ENCODE data around the gene SP2.

Gene SP2

GRCh38 chr17:47889734-47890529, 6.1 kb upstream of the SP2 start:
- peak; percentile 83 to 84 for DNase-seq (ENCODE audit: low read depth in 2 of 2)

- DNase-seq (ENCODE audit: low read depth in 2 of 2), result no peak
Observed at GRCh38 chr17:47891545-47892088, 4.4 kb upstream of the SP2 start.

GRCh38 chr17:47894498-47895346, 1.3 kb upstream of the SP2 start:
- DNase-seq (ENCODE audit: low read depth in 2 of 2), result no peak

GRCh38 chr17:47895347-47895855, 635 bp upstream of the SP2 start:
- no peak for DNase-seq (ENCODE audit: low read depth in 2 of 2)

GRCh38 chr17:47896672-47897490, 845 bp downstream of the SP2 start:
- DNase-seq (ENCODE audit: low read depth in 2 of 2), result no peak

GRCh38 chr17:47897561-47897960, 1.5 kb downstream of the SP2 start:
- DNase-seq (ENCODE audit: low read depth in 2 of 2), result no peak

GRCh38 chr17:47898241-47898640, 2.2 kb downstream of the SP2 start:
- no peak for DNase-seq (ENCODE audit: low read depth in 2 of 2)

GRCh38 chr17:47899643-47900042, 3.6 kb downstream of the SP2 start:
- DNase-seq (ENCODE audit: low read depth in 2 of 2), result no peak

- no peak for DNase-seq (ENCODE audit: low read depth in 2 of 2)
Observed at GRCh38 chr17:47901423-47901822, 5.4 kb downstream of the SP2 start.

GRCh38 chr17:47902039-47902744, 6.2 kb downstream of the SP2 start:
- DNase-seq (ENCODE audit: low read depth in 2 of 2), result no peak

GRCh38 chr17:47905221-47905733, 9.2 kb downstream of the SP2 start:
- no peak for DNase-seq (ENCODE audit: low read depth in 2 of 2)

- no peak for DNase-seq (ENCODE audit: low read depth in 2 of 2)
Observed at GRCh38 chr17:47906443-47906842, 10.4 kb downstream of the SP2 start.

GRCh38 chr17:47907932-47908562, 12.0 kb downstream of the SP2 start:
- DNase-seq (ENCODE audit: low read depth in 2 of 2), result no peak

GRCh38 chr17:47913050-47913449, 17.0 kb downstream of the SP2 start:
- no peak for DNase-seq (ENCODE audit: low read depth in 2 of 2)

GRCh38 chr17:47914306-47914948, 18.4 kb downstream of the SP2 start:
- DNase-seq (ENCODE audit: low read depth in 2 of 2), result no peak

GRCh38 chr17:47915776-47916398, 19.9 kb downstream of the SP2 start:
- DNase-seq (ENCODE audit: low read depth in 2 of 2), result no peak

GRCh38 chr17:47916489-47917208, 20.6 kb downstream of the SP2 start:
- DNase-seq (ENCODE audit: low read depth in 2 of 2), result no peak

- DNase-seq (ENCODE audit: low read depth in 2 of 2), result no peak
Observed at GRCh38 chr17:47917581-47917980, 21.5 kb downstream of the SP2 start.

- DNase-seq (ENCODE audit: low read depth in 2 of 2), result no peak
Observed at GRCh38 chr17:47918006-47918405, 22.0 kb downstream of the SP2 start.
